ENCODE results near the gene SLC25A6. TPM values are rescaled to one million over a fixed set of nuclear protein-coding genes. Genes with fewer than 3 reads are reported as not detected.
A peak's percentile ranks its signal among the peaks of the same experiment; 100 is the strongest.

SLC25A6 gene
- total RNA-seq, 1 donor from 2014 or later, result 402 TPM

GRCh38 chrX:1389181-1389992, 2.5 kb downstream of the SLC25A6 start:
- Mint-ChIP-seq H3K27me3 (ENCODE audit: unreplicated experiment) (no peaks in the 10 kb centered on the region), H3K36me3 (ENCODE audit: unreplicated experiment) (peaks cover 36% of the 10 kb centered on the region), H3K4me1 (ENCODE audit: unreplicated experiment) (peaks cover 33% of the 10 kb centered on the region), H3K27ac (ENCODE audit: unreplicated experiment) (no peak overlapping the region), H3K9me3 (ENCODE audit: unreplicated experiment) (no peaks in the 10 kb centered on the region), H3K4me3 (ENCODE audit: unreplicated experiment) (peak overlapping the region; percentile 32)
- no peak for DNase-seq (ENCODE audit: extremely low spot score, unreplicated experiment)
- no peak for TF ChIP-seq CTCF (IDR thresholded peaks at IDR 0.05)

GRCh38 chrX:1388651-1389050, 3.3 kb downstream of the SLC25A6 start:
- no peak for DNase-seq (ENCODE audit: extremely low spot score, unreplicated experiment)
- peaks cover 26% of the 10 kb centered on the region for H3K4me1 Mint-ChIP-seq (ENCODE audit: unreplicated experiment)
- no peak for TF ChIP-seq CTCF (IDR thresholded peaks at IDR 0.05)
- peak overlapping the region; percentile 32 for H3K4me3 Mint-ChIP-seq (ENCODE audit: unreplicated experiment)
- H3K27ac Mint-ChIP-seq (ENCODE audit: unreplicated experiment), result no peak overlapping the region
- no peaks in the 10 kb centered on the region for H3K27me3 Mint-ChIP-seq (ENCODE audit: unreplicated experiment)
- peaks cover 36% of the 10 kb centered on the region for H3K36me3 Mint-ChIP-seq (ENCODE audit: unreplicated experiment)
- no peaks in the 10 kb centered on the region for H3K9me3 Mint-ChIP-seq (ENCODE audit: unreplicated experiment)

DNA sequence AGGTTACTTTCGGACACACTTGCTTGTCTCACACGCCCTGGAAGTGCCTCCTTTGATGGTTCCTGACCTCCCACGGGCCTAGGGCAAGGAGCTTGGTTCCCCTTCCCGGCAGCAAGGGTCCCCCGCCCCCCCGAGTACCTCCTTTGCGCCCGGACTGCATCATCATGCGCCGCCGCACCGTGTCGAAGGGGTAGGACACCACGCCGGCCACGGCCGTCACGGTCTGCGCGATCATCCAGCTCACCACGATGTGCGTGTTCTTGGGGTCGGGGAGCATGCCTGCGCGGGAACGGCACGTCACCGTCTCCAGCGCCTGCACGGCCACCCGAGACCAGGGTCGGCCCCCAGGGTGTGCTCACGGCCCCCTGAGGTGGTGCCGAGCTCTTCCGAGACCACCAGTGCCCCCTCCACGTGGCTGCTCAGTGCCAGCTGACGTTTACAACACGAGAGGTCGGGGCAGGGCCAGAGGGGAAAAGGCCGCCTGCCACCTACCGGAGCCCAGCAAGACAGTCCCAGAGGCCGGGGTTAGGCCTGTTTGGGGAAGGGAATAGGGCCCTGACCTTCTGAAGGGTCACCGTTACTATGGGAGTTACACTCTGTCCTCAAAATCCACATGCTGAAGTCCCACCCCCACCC, 4.7 kb downstream of the SLC25A6 start:
- no peak for DNase-seq (ENCODE audit: extremely low spot score, unreplicated experiment)
- Mint-ChIP-seq H3K4me1 (ENCODE audit: unreplicated experiment) (peaks cover 21% of the 10 kb centered on the region), H3K4me3 (ENCODE audit: unreplicated experiment) (no peak overlapping the region), H3K27ac (ENCODE audit: unreplicated experiment) (no peak overlapping the region), H3K9me3 (ENCODE audit: unreplicated experiment) (no peaks in the 10 kb centered on the region), H3K36me3 (ENCODE audit: unreplicated experiment) (peaks cover 36% of the 10 kb centered on the region), H3K27me3 (ENCODE audit: unreplicated experiment) (no peaks in the 10 kb centered on the region)
- TF ChIP-seq CTCF (IDR thresholded peaks at IDR 0.05), result no peak

DNA sequence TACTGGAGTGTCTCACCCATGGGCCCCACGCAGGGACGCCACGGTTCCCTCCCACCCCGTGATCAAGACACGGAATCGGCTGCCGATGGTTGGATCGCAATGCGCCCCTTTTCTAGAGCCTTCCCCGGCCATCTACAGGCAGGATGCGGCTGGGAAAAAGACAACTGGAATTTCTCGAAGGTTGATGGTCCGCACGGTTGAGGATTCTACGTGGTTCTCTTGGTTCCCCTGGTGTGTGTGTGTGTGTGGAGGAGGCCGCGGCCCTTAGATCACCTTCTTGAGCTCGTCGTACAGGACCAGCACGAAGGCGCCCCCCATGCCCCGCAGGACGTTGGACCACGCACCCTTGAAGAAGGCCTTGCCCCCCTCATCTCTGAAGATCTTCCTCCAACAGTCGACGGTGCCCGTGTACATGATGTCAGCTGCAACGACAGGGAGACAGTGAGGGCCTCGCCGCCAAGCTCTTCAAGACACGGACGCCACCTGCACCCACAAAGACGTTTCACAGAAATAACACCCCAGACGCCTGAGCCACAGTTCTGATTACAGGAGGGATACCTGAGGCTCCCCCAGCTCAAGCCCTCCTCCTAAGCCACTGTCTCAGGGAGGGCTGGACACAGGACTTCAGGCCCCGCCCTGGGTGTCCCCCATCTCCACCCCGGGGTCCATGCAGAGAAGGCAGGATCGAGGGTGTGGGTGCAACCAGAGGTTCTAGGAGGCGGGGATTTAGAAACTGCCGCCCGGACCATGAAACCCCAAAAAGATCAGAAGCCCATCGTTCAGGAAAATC, 5.4 kb downstream of the SLC25A6 start:
- no peaks in the 10 kb centered on the region for H3K9me3 Mint-ChIP-seq (ENCODE audit: unreplicated experiment)
- peaks cover 22% of the 10 kb centered on the region for H3K4me1 Mint-ChIP-seq (ENCODE audit: unreplicated experiment)
- H3K36me3 Mint-ChIP-seq (ENCODE audit: unreplicated experiment), result peaks cover 36% of the 10 kb centered on the region
- TF ChIP-seq CTCF (IDR thresholded peaks at IDR 0.05), result no peak
- H3K27me3 Mint-ChIP-seq (ENCODE audit: unreplicated experiment), result no peaks in the 10 kb centered on the region
- no peak for DNase-seq (ENCODE audit: extremely low spot score, unreplicated experiment)
- no peak overlapping the region for H3K27ac Mint-ChIP-seq (ENCODE audit: unreplicated experiment)
- no peak overlapping the region for H3K4me3 Mint-ChIP-seq (ENCODE audit: unreplicated experiment)

Measured in osteocyte (in vitro differentiated cells).